ENCODE results near the gene XPOT. TPM values are rescaled to one million over a fixed set of nuclear protein-coding genes. Genes with fewer than 3 reads are reported as not detected.

The XPOT gene
- total and polyA plus RNA-seq, 2 donors (not counting 1 experiment from before 2014, with no cell fraction given), result 92.6 to 205 TPM

- H4K20me1 ChIP-seq (ENCODE audit: control insufficient read depth, extremely low read depth, insufficient read depth, low read length), result no peaks in the 10 kb centered on the region
- no peaks in the 10 kb centered on the region for H3K27me3 ChIP-seq (ENCODE audit: control insufficient read depth, insufficient read depth, low read length)
- H2AFZ ChIP-seq (ENCODE audit: low read length), result no peak overlapping the region
- no peak for DNase-seq (ENCODE audit: low read depth in 2 of 2)
- no peak overlapping the region for H3K9ac ChIP-seq (ENCODE audit: insufficient read depth, low read length)
- TF ChIP-seq EZH2 (IDR thresholded peaks at IDR 0.05; ENCODE audit: low read length, missing control alignments) (no peak), CTCF (conservative IDR thresholded peaks at IDR 0.05 in 1 of 2, IDR thresholded peaks at IDR 0.05 in 1 of 2; ENCODE audit: low read depth in 1 of 2, low read length in 2 of 2) (no peak)
- H3K4me3 ChIP-seq (replicated peaks in 1 of 4; ENCODE audit: control extremely low read depth in 1 of 4, insufficient read depth in 1 of 4, low read depth in 3 of 4, low read length in 4 of 4), result no peak overlapping the region
- H3K4me1 ChIP-seq (ENCODE audit: control insufficient read depth, extremely low read depth, insufficient read depth, low read length), result no peaks in the 10 kb centered on the region
- H3K4me2 ChIP-seq (ENCODE audit: extremely low read depth, insufficient read depth, low read length), result no peak overlapping the region
- no peaks in the 10 kb centered on the region for H3K9me3 ChIP-seq (ENCODE audit: control insufficient read depth, insufficient read depth, low read depth, low read length)
- peaks cover 17% of the 10 kb centered on the region for H3K36me3 ChIP-seq (ENCODE audit: control insufficient read depth, insufficient read depth, low read length)
- no peaks in the 10 kb centered on the region for H3K79me2 ChIP-seq (ENCODE audit: control insufficient read depth, insufficient read depth, low read length)
- H3K27ac ChIP-seq (ENCODE audit: insufficient read depth, low read length), result no peak overlapping the region
Observed at GRCh38 chr12:64427988-64428387, 23.8 kb downstream of the XPOT start.

GRCh38 chr12:64428956-64429355 lies 24.8 kb downstream of the XPOT start:
- Histone ChIP-seq H3K4me2 (ENCODE audit: extremely low read depth, insufficient read depth, low read length) (no peak overlapping the region), H3K9me3 (ENCODE audit: control insufficient read depth, insufficient read depth, low read depth, low read length) (no peaks in the 10 kb centered on the region), H3K4me1 (ENCODE audit: control insufficient read depth, extremely low read depth, insufficient read depth, low read length) (no peaks in the 10 kb centered on the region), H4K20me1 (ENCODE audit: control insufficient read depth, extremely low read depth, insufficient read depth, low read length) (no peaks in the 10 kb centered on the region), H3K9ac (ENCODE audit: insufficient read depth, low read length) (no peak overlapping the region), H3K79me2 (ENCODE audit: control insufficient read depth, insufficient read depth, low read length) (no peaks in the 10 kb centered on the region), H3K4me3 (replicated peaks in 1 of 4; ENCODE audit: control extremely low read depth in 1 of 4, insufficient read depth in 1 of 4, low read depth in 3 of 4, low read length in 4 of 4) (no peak overlapping the region), H3K36me3 (ENCODE audit: control insufficient read depth, insufficient read depth, low read length) (peaks cover 22% of the 10 kb centered on the region), H3K27me3 (ENCODE audit: control insufficient read depth, insufficient read depth, low read length) (no peaks in the 10 kb centered on the region), H3K27ac (ENCODE audit: insufficient read depth, low read length) (no peak overlapping the region), H2AFZ (ENCODE audit: low read length) (no peak overlapping the region)
- no peak for DNase-seq (ENCODE audit: low read depth in 2 of 2)
- TF ChIP-seq CTCF (conservative IDR thresholded peaks at IDR 0.05 in 1 of 2, IDR thresholded peaks at IDR 0.05 in 1 of 2; ENCODE audit: low read depth in 1 of 2, low read length in 2 of 2), result no peak
- TF ChIP-seq EZH2 (IDR thresholded peaks at IDR 0.05; ENCODE audit: low read length, missing control alignments), result no peak

- Histone ChIP-seq H3K27ac (ENCODE audit: insufficient read depth, low read length) (no peak overlapping the region), H4K20me1 (ENCODE audit: control insufficient read depth, extremely low read depth, insufficient read depth, low read length) (no peaks in the 10 kb centered on the region), H3K36me3 (ENCODE audit: control insufficient read depth, insufficient read depth, low read length) (peaks cover 17% of the 10 kb centered on the region), H3K4me1 (ENCODE audit: control insufficient read depth, extremely low read depth, insufficient read depth, low read length) (no peaks in the 10 kb centered on the region), H3K9ac (ENCODE audit: insufficient read depth, low read length) (no peak overlapping the region), H3K4me3 (replicated peaks in 1 of 4; ENCODE audit: control extremely low read depth in 1 of 4, insufficient read depth in 1 of 4, low read depth in 3 of 4, low read length in 4 of 4) (no peak overlapping the region), H3K79me2 (ENCODE audit: control insufficient read depth, insufficient read depth, low read length) (no peaks in the 10 kb centered on the region), H3K4me2 (ENCODE audit: extremely low read depth, insufficient read depth, low read length) (no peak overlapping the region), H3K9me3 (ENCODE audit: control insufficient read depth, insufficient read depth, low read depth, low read length) (no peaks in the 10 kb centered on the region), H2AFZ (ENCODE audit: low read length) (no peak overlapping the region), H3K27me3 (ENCODE audit: control insufficient read depth, insufficient read depth, low read length) (no peaks in the 10 kb centered on the region)
- no peak for DNase-seq (ENCODE audit: low read depth in 2 of 2)
- TF ChIP-seq CTCF (conservative IDR thresholded peaks at IDR 0.05 in 1 of 2, IDR thresholded peaks at IDR 0.05 in 1 of 2; ENCODE audit: low read depth in 1 of 2, low read length in 2 of 2) (no peak), EZH2 (IDR thresholded peaks at IDR 0.05; ENCODE audit: low read length, missing control alignments) (no peak)
Observed at GRCh38 chr12:64430886-64431285, 26.7 kb downstream of the XPOT start.

All from fibroblast of lung (primary cell).